Stimulated activated CD4-positive, alpha-beta T cell treated with anti-CD3 and anti-CD28 coated beads, Interleukin-4, amount 100 ng/mL, for 4 hours (primary cell): ENCODE results near the gene ASB1.
"Not testable (repeated sequence)": the region's sequence is repeated elsewhere in the genome, so short reads cannot be mapped to it uniquely, and the experiment has no call there.

ENCODE experiments used
- DNase-seq, 2 experiments: peaks; one replicate each; pipeline ENCODE4 v3.0.0-alpha.2; 2020

Gene ASB1

GRCh38 chr2:238424313-238424700 is 2.4 kb upstream of the ASB1 start:
- no peak for DNase-seq

- no peak for DNase-seq
Measured at GRCh38 chr2:238425505-238425978, 1.2 kb upstream of the ASB1 start.

- no peak for DNase-seq
Measured at GRCh38 chr2:238425979-238426567, 654 bp upstream of the ASB1 start.

GRCh38 chr2:238427435-238428162 is 872 bp downstream of the ASB1 start:
- DNase-seq = peak in 1 of 2 experiments; percentile 15

DNA sequence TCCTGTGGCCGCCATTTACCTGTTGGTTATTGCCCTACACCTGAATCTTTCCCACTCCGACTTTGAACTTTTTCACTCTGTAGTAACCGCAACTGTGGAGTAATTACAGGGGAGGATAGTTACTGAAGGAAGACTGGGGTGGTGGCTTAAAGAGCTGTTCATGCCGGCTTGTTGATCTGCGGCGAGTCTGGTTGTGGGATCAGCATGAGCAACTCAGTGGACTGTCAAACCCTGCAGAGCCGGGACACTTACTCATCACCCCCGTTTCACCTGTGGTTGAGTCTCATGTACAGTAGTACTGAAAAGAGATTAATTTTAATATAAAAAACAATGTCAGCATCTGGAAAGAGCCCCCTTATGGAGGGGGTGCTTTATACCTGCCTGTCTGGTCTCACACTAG is 2.1 kb downstream of the ASB1 start:
- DNase-seq = no peak

- no peak for DNase-seq
Measured at GRCh38 chr2:238430781-238431180, 4.1 kb downstream of the ASB1 start.

- no peak for DNase-seq
Measured at GRCh38 chr2:238431456-238431855, 4.7 kb downstream of the ASB1 start.

GRCh38 chr2:238433300-238433915 is 6.7 kb downstream of the ASB1 start:
- no peak for DNase-seq

GRCh38 chr2:238433941-238434845 is 7.5 kb downstream of the ASB1 start:
- no peak for DNase-seq

GRCh38 chr2:238434846-238435751 is 8.4 kb downstream of the ASB1 start:
- no peak for DNase-seq

DNA sequence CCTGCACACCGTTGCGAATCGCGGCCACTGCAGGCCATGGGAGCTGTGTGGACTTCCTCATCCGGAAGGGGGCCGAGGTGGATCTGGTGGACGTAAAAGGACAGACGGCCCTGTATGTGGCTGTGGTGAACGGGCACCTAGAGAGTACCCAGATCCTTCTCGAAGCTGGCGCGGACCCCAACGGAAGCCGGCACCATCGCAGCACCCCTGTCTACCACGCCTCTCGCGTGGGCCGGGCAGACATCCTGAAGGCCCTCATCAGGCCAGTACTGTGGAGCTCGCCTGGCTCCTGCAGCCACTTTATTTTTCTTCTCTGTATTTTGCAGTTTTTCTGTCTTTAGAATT is 9.0 kb downstream of the ASB1 start:
- no peak for DNase-seq

- peak; percentile 40 to 71 for DNase-seq
Measured at GRCh38 chr2:238438856-238439849, 12.4 kb downstream of the ASB1 start.

GRCh38 chr2:238439917-238440316 is 13.2 kb downstream of the ASB1 start:
- no peak for DNase-seq

GRCh38 chr2:238440331-238440730 is 13.6 kb downstream of the ASB1 start:
- DNase-seq = no peak

DNA sequence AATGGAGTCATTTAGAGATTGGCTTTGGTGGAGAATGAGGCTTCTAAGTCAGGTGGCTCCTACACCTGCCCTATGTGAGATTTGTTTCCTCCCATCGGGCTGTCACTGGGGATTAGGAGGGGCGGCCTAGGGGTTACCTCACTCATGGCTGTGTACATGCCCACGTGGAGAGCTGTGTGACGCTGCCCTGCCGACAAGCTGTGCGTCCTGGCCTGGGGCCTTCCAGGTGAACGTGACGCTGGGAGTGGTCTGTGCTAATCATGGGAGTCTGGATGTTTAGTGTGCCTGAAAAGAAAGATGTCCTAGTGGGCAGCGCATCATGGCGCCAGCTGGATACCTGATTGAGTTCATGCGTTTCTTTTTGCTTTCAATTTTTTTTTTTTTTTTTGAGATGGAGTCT is 14.0 kb downstream of the ASB1 start:
- DNase-seq = no peak

GRCh38 chr2:238441262-238442114 is 14.8 kb downstream of the ASB1 start:
- DNase-seq = no peak

DNA sequence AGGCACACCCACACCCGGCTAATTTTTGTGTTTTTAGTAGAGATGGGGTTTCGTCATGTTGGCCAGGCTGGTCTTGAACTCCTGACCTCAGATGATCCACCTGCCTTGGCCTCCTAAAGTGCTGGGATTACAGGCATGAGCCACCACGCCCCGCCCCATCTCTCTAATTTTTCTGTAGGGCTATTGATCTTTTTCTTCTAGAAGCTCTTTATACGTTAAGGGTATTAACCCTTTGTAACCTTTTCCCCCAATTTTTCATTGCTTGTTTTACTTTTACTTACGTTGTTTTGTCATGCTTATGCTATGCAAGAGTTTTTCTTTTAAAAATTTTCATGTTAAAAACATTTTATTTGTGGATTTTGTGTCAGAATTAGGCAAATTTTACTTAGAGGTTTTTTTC is 15.5 kb downstream of the ASB1 start:
- DNase-seq = not testable (repeated sequence)

GRCh38 chr2:238444242-238444641 is 17.5 kb downstream of the ASB1 start:
- no peak for DNase-seq

DNA sequence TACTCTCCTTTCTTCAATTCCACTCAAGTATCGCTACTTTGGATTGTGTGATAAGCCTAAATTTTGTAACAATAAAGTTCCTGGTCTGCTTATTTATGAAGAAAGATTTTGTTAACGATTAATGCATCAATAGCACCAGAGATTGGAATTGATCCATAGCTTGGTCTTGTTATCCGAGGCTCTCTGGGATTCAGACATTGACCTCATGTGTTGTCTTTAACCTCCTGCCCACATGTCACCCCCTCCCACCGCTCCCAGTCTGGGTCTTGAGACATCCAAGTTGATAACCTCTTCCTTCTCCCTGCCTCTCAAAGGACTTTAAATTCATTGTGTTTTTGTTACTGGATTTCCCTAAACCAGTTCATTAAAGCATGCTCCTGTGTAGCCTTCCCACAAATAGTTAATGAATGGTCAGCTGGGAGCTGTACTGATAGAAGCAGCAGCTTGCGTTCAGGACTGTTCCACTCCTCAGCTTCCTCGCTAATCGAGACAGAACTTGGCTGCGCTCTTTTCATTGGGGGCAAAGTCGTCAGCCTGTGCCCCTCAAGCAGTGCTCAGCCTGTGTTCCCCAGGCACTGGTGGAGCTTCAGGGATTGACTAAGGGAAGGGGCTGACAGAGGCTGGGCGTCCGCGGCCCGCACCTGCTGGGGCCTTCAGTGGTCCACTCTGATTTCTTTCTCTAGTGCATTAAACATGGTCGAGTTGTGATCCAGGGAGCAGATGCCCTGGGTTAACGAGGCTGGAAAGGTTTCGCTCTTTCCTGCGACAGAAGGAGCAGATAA is 18.9 kb downstream of the ASB1 start:
- no peak for DNase-seq
